ENCODE data around the gene RASAL3.
A peak's percentile ranks its signal among the peaks of the same experiment; 100 is the strongest.
"Not testable (repeated sequence)": the region's sequence is repeated elsewhere in the genome, so short reads cannot be mapped to it uniquely, and the experiment has no call there.

Gene RASAL3

DNA sequence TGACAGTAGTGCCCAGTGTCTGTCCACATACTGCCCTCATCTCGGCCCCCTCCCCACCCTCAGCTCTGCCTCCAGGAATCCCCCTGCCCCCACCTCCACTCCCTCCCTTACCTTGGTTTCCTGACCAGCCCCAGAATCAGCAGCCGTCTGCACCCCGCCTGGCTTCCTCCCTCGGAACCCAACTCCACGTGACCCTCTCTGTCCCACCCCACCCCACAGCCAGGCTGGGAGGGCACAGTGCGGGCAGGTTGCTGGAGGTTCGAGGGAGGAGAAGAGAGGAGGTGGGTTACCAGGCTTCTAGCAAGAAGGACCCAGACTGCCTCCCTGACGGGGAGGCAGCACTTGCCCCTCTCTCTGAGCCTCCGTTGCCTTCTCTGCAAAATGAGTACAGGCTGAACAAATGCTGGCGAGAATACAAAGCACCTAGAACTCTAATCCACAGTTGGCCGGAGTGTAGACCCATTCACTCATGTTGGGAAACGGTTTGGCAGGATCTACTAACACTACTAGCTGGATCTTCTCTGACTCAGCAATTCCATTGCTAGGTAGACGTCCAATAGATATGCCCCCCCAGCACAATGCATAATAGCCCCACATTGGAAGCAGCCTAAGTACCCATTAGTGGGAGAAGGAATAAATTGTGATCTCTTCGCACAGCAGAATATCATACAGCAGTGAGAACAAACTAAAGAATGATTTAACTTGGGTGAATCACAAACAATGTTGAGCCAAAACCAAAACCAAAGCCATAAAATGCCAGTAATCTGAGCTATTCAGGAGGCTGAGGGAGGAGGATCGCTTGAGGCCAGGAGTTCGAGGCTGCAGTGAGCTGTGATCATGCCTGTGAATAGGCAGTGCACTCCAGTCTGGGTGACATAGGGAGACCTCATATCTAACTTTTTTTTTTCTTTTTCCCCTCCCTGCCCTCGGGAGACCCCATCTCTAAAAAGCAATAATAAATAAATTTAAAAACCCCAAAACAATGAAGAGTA lies at the start of gene RASAL3:
TSS of gene RASAL3 (minus strand) at position 151 of the 992 bp plus-strand sequence. CDS start 186 bp downstream, outside the sequence.
- peak; percentile 41 to 54 for DNase-seq (ENCODE audit: low read depth in 1 of 2, low spot score in 1 of 2)

DNA sequence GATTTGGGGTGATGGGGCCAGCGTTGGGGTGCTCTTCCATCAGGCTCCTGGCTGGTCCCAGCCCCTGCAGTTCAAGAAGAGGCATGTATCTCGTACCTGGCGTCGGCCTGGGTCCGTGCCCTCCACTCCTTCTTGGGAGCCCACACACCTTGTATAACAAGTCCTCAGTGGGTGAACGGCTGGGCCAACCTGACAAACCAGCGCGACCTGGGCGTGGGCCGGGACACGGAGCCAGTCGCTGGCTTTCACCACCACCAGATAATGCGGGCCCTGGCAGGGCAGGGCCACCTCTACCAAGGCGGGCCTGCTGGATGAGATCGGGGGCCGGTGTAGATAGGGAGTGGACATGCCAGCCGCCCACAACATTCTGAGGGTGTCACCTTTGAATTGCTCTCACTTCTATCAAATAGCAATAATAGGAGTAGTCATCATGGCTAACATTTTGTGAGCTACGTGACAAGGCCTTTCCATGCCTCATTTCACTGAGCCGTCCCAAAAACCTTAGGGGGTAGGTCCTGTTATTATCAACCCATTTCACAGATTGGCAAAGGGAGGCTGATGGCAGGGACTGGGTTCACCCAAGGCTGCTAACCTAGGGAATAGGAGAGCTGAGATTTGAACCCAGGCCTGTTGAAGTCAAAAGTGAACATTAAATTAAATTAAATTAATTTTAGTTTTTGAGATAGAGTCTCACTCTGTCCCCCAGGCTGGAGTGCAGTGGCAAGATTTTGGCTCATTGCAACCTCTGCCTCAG lies 47.5 kb upstream of the RASAL3 start:
- DNase-seq (ENCODE audit: low read depth in 1 of 2, low spot score in 1 of 2) = no peak

DNA sequence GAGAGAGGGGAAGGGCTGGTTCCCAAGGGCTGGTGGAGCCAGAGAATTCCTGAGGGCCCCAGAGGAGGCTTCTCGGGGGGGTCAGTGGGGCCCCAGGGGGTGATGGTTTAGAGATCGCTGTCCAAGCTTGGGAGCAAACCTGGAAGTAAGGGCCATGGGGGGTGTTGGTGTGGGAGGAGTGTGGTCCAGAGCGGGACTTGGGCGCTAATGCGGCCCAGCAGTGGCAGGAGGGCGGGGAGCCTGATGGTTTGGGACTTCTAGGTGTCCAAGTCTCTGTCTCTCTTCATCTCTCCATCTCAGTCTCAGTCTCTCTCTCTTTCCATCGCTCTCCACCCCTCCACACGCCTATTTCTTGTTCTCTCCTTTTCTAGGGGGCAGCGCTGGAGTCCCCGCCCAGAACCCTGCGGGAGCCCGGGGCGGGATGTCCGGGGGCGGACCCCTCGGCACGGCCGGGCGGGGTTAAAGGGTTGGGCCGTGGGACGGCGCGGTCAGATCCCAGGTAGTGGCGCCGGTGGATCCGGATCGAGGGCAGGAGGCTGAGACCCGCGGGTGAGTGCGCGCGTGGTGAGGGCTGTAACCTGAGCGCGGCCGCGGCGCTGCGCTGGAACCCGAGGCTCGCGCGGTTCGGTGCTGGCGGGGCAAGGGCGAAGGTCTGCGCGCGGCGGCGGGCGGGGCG lies 43.8 kb upstream of the RASAL3 start, which contains the start of gene CYP4F22:
TSS of gene CYP4F22 (plus strand) at position 491 of the 676 bp plus-strand sequence. CDS start 16,812 bp downstream, outside the sequence.
- DNase-seq (ENCODE audit: low read depth in 1 of 2, low spot score in 1 of 2) = no peak

DNA sequence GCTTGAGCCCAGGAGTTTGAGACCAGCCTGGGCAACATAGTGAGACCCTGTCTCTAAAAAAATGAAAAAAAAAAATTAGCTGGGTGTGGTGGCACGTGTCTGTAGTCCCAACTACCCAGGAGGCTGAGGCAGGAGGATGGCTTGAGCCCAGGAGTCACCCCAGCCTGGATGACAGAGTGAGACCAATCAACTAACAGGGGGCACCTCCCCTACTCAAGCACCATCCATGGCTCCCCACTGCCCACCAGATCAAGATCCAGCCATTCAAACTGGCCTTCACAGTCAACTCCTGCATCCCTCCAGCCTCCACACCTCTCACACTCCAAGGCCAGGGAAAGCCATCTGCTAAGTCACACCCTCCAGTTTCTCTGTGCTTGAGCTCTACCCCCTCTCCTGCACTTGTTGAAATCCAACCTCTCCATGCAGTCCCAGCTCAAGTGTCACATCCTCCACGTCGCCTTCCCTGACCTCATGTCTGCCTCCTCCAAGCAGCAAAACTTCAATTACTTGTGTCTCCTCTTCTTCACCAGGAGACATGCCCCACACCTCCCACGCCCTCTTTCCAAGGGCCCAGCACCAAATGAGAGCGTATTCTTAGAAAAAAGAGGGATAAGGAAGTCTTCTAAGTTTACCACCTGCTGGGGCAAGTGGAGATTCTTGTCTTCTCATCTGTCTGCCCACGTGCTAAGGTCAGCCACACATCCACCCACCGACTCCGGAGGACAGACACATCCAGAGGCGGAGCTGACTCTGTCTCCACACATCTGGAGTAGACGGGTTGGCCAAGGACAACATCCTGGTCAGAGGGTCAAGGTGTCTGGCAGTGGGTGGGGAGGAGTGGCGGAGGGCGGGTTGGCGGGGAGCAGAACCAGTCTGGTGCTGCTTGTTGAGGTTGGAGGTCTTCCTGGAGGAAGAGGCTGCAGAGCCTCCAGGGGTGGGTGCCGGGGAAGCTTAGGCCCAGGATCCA lies 43.0 kb upstream of the RASAL3 start:
- no peak for DNase-seq (ENCODE audit: low read depth in 1 of 2, low spot score in 1 of 2)

DNA sequence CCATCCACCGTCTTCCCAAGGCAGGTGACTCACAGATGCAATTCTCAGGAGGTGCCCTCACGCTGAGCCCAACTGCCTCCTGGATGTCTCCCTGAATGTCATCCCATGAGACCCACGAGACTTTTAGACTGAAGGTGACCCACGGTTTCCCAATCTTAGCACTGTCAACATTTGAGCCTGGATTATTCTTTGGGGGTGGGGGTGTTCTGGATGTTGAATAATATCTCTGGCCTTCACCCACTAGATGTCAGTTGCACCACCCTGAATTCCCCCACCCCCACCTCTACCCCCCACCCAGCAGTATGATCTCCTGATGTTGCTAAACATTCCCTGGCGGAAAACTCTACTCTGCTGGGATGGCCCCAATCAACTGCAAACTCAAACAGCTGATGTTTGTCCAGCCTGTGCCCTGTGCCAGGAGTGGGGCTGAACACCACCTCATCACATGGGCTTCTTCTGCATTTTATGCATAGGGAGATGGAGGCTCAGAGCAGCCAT lies 41.8 kb upstream of the RASAL3 start:
- no peak for DNase-seq (ENCODE audit: low read depth in 1 of 2, low spot score in 1 of 2)

DNA sequence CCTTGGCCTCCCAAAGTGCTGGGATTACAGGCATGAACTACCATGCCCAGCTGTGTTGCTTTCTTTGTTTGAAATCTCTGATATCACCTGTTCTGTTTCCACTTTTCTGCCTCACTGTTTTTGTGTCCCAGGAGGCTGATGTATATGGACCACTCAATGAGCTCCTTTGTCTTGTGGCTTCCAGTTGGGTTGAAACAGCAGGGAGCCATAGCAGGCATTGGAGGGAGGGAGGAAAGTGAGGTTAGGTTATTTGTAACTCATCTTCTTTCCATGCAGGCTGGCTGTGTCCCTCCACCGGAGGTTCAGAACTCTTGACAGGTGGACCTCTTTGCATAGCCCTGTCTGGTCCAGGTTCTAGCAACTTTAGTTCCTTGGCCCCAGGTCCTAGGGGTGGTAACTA lies 37.9 kb upstream of the RASAL3 start:
- no peak for DNase-seq (ENCODE audit: low read depth in 1 of 2, low spot score in 1 of 2)

DNA sequence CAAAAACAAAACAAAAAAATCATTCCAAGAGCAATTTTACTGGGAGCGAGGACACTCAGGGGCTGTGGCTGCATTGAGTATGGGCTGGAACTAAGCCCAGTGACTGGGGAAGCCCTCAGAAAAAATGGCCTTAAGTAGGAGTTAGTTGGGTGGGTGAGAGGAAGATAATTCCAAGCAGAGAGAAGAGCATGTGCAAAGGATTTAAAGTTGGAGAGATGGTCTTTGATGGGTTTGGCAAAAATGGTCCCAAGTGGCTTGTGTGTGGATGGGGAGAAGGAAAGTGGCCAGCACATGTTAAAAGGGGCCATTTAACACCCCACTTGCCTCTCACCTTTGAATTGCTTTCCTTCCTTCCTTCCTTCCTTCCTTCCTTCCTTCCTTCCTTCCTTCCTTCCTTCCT lies 37.3 kb upstream of the RASAL3 start:
- DNase-seq (ENCODE audit: low read depth in 1 of 2, low spot score in 1 of 2) = no peak

DNA sequence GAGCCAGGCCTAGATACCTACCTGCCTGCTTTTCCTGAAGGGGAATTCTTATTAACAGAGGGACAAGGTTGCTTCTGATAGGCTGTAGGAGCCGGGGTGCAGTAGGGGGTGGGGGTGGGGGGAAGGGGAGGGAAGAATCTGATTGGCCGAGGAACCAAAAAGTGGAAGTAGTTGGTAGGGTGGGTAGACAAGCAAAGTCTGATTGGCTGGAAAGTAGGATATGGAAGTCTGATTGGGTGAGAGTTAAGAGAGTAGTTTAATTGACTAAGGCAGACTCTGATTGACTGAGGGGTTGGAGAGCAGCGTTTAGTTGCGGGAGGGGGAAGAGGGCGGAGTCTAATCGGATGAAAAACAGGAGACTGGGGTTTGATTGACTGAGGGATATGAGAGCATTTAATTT lies 34.6 kb upstream of the RASAL3 start:
- DNase-seq (ENCODE audit: low read depth in 1 of 2, low spot score in 1 of 2) = no peak

DNA sequence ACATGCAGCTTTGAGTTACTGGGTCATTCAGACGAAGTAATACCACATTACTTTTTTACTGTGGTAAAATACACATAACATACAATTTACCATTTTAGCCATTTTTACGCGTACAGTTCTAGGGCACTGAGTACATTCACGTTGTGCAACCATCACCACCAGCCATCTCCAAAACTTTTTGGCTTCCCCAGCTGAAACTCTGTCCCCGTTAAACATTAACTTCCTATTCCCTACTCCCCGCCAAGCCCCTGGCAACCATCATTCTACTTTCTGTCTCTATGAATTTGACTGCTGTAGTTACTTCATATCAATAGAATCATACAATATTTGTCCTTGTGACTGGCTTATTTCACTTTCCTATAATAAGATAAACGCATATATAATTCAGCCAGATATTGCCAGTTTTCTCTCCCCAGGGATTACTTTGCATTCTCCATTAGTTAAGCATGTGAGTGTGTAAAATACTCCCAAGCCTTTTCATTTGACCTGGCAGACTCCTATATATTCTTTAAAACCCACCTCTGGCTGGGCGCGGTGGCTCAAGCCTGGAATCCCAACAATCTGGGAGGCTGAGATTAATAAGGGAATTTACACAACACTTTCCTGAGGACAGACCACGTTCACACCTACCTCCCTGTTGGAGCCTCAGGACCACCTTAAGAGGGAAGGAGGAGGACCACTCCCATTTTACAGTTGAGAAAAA lies 34.0 kb upstream of the RASAL3 start:
- DNase-seq (ENCODE audit: low read depth in 1 of 2, low spot score in 1 of 2) = no peak

DNA sequence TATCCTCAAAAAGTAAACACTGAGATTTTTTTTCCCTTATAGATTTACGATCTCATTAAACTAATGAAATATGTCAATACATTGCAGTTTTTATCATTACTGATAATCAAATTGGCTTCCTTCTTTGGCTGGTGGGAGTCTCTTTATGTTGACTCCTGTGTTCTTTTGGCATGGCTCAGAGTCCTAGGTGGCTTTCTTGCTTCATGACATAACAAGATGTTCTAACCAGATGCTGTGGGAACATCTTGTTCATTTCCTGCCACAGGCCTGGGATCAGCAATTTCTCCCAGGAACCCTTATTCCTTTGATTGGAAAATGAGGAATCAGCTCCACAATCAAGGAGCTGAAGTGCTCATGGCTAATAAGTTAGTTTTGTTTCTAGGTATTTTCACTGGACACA lies 30.8 kb upstream of the RASAL3 start:
- no peak for DNase-seq (ENCODE audit: low read depth in 1 of 2, low spot score in 1 of 2)

DNA sequence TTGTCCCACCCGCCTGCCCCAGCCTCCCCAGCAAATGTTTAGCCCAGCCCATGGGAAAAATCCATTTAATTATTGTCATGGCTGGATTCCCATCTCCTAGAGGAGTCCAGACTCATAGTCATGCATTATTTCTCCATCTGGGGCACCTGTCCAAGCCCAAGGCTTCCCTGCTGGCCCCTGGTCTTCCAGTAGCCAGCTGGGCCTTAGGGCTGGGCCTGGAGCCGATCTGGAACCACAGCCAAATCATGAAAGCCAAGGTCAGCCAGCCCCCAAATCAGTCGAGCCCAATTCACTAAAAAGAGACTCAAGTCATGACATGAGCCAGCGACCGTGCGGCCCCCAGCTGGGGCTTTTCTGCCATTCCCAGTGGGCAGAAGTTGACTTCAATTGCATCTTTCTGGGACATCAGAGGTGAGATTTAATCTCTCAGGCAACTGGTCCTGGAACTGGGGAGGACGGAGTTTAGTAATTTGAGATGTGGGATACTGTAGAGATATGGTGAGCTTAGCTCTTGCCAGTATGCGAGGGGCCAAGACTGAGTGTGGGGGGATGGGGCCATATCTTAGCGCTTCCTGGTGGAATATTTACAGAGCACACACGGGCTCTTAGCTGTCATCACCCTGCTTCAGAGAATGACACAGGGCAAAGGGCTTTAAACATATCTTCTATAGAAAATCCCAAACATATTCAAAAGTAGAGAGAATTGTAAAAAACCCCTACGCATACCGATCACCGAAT lies 24.3 kb upstream of the RASAL3 start:
- no peak for DNase-seq (ENCODE audit: low read depth in 1 of 2, low spot score in 1 of 2)

DNA sequence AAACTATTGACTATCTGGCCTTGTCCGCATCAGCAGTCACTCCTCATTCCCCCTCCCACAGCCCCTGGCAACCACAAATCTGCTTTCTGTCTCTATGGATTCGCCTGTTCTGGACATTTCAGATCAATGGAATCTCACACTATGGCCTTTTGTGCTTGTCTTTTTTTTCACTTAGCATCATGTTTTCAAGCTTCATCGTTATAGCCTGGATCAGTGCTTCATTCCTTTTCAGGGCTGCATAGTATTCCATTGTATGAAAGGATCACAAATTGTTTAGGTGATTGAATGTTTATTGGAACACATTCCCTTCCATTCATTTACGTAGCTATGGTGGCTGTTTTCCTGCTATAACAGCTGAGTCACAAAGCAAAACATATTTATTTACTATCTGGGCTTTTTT lies 22.7 kb upstream of the RASAL3 start:
- DNase-seq (ENCODE audit: low read depth in 1 of 2, low spot score in 1 of 2) = no peak

DNA sequence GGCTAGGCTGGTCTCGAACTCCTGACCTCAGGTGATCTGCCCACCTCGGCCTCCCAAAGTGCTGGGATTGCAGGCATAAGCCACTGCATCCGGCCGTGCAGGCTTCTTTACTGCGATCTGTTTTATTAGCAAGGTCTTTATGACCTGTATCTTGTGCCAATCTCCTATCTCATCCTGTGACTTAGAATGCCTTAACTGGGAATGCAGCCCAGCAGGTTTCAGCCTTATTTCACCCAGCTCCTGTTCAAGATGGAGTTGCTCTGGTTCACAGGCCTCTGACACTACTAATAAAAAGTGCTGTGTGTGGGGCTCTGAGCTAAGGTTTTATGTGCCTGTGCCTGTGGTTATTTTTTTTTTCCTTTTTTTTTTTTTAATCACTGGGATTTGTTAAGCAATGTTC lies 21.4 kb upstream of the RASAL3 start:
- not testable (repeated sequence) for DNase-seq (ENCODE audit: low read depth in 1 of 2, low spot score in 1 of 2)

DNA sequence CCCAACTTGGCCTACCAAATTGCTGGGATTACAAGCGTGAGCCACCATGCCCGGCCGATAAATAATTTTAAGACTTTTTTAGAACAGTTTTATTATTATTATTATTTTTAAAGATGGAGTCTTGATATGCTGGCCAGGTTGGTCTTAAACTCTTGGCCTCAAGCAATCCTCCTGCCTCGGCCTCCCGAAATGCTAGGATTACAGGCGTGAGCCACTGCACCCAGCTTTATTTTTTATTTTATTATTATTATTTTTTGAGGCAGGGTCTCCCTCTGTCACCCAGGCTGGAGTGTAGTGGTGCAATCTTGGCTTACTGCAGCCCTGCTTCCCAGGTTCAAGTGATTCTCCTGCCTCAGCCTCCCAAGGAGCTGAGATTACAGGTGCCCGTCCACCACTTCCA lies 16.7 kb upstream of the RASAL3 start:
- DNase-seq (ENCODE audit: low read depth in 1 of 2, low spot score in 1 of 2) = not testable (repeated sequence)

DNA sequence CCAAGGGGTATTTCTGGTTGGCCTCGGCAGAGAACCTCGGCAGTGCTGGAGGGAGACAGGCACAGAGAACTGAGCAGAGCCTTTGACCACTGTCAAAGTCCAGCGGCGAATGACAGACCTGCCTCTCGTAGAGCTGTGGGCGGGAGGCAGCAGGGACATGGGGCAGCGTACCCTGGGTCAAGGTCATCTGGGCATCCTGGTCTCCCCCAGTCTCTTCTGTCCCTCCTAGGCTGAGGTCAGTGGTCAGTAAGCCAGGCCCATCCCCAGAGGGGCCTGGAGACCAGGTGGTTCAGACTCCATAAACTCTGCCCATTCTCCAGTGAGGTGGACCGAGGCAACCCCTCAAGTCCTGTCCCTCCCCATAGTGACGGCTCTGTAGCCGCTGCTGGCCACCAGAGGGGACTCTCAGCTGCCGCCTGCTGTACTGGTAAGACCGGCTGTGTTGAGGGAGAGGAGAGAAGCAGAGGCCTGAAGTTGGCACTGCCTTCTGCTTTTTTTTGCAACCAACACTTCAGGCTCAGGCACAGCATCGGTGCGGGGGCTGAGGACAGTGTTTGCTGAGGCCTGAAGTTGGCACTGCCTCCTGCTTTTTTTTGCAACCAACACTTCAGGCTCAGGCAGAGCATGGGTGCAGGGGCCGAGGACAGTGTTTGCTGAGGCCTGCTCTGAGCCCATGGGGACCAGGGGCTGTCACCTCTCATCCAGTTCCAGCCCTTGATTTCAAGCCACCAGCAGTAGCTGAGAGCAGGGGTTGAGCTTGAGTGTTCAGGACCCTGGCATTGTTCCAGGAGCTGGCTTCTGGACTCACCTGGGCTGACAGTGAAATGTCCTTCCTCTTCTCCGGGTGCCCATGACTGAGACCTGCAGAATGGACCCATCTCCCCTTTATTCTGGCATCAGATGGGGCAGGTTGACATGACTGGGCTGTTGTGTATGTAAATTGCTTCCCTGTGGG lies 15.3 kb upstream of the RASAL3 start, which contains the start of gene PGLYRP2:
TSS of gene PGLYRP2 (minus strand) at position 111 of the 955 bp plus-strand sequence. CDS start 130 bp downstream, outside the sequence.
- DNase-seq (ENCODE audit: low read depth in 1 of 2, low spot score in 1 of 2) = no peak

DNA sequence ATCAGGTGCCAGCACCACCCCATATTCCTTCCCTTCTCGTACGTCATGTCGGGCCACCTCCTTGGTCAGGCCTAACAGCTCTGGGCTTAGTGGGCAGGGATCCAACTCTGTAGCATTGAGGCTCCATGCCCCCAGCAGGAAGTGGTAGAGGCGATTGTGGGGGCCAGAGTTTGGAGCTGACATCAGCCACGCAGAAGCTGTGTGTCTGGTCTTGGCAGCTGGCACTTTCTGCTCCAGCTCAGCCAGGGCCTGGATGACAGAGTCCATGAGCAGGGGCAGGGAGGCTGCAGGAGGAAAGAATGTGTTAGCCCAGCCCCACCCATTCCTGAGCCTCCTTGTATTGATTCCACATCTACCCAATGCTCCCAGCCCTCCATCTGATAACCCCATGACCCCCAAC lies 12.0 kb upstream of the RASAL3 start:
- DNase-seq (ENCODE audit: low read depth in 1 of 2, low spot score in 1 of 2) = no peak

DNA sequence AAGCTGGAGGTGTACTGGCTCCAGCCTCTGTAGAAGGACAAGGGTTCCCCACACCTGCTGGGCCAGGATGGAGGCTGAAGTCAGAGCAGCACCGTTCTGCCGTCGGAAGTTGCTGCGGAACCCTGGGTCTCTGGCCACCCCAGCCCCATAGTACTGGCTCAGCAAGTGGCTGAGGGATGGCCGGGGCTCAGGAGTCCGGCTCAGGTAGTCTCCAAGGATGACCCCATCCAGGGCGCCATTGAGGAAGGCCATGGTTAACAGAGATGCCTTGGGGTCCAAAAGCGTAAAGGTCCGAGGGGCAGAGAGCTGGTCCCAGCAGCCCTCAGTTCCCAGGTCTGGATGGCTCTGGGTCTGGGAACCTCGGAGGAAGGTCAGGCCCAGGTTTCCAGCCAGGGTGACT lies 11.3 kb upstream of the RASAL3 start:
- no peak for DNase-seq (ENCODE audit: low read depth in 1 of 2, low spot score in 1 of 2)

Measured in stimulated activated CD4-positive, alpha-beta T cell treated with anti-CD3 and anti-CD28 coated beads, Interleukin-15, amount 100 ng/mL, for 1 hour (primary cell).